ENCODE data around the gene RIPOR3. TPM values are rescaled to one million over a fixed set of nuclear protein-coding genes. Genes with fewer than 3 reads are reported as not detected.

RIPOR3 gene
- total RNA-seq, 1 experiment from 2014 or later: 0.46 TPM

- H3T11ph ChIP-seq (ENCODE audit: low read length): no peak overlapping the region
- H3K23me2 ChIP-seq (ENCODE audit: insufficient read length, low read depth, low read length, poor library complexity, severe bottlenecking): peaks cover 4% of the 10 kb centered on the region
- H2AFZ ChIP-seq (ENCODE audit: low read length): no peak overlapping the region
- no peak overlapping the region for H3K18ac ChIP-seq (ENCODE audit: insufficient read length, low read depth, low read length)
- no peak overlapping the region for H2BK20ac ChIP-seq (ENCODE audit: low read depth, low read length, poor library complexity, severe bottlenecking)
- Mint-ChIP-seq H3K27me3 (ENCODE audit: low read depth) (no peaks in the 10 kb centered on the region; the same call in 1 of the 2 replicates), H3K4me1 (peaks cover 39 to 45% of the 10 kb centered on the region in 2 experiments), H3K9me3 (no peaks in the 10 kb centered on the region; a peak in 1 of 5 replicates), H3K36me3 (ENCODE audit: insufficient read depth in 1 of 3, low read depth in 3 of 3) (peaks cover 2 to 24% (median 15%) of the 10 kb centered on the region in 3 experiments; a peak in 6 of 7 replicates), H3K4me3 (peak overlapping the region; percentile 93 to 96), H3K27ac (peak overlapping the region; percentile 48 to 93 (median 92))
- H3K9ac ChIP-seq (ENCODE audit: extremely low read depth, insufficient read length, low read length): peak overlapping the region; percentile 74
- no peaks in the 10 kb centered on the region for H4K20me1 ChIP-seq (ENCODE audit: control insufficient read depth, insufficient read depth, insufficient read length)
- no peaks in the 10 kb centered on the region for H3K9me3 ChIP-seq (ENCODE audit: control insufficient read depth, low read depth, low read length)
- H4K91ac ChIP-seq (ENCODE audit: insufficient read length, low read depth, low read length): no peak overlapping the region
- H3K79me1 ChIP-seq (ENCODE audit: insufficient read depth, low read depth, low read length, poor library complexity, severe bottlenecking): no peaks in the 10 kb centered on the region
- H4K5ac ChIP-seq (ENCODE audit: insufficient read length, low read depth, low read length): no peak overlapping the region
- H3K27ac ChIP-seq (ENCODE audit: insufficient read length, low read depth, low read length): no peak overlapping the region
- no peak overlapping the region for H2BK5ac ChIP-seq (ENCODE audit: insufficient read length, low read length)
- H2AK5ac ChIP-seq (ENCODE audit: insufficient read length, low read length): no peak overlapping the region
- no peak overlapping the region for H2BK15ac ChIP-seq (ENCODE audit: low read depth, low read length)
- H4K8ac ChIP-seq (replicated peaks; ENCODE audit: insufficient read length, low read depth, low read length): no peak overlapping the region
- no peak overlapping the region for H3K56ac ChIP-seq (ENCODE audit: insufficient read length, low read depth, low read length)
- H3K27me3 ChIP-seq (ENCODE audit: insufficient read depth, low read length): no peaks in the 10 kb centered on the region
- H3K23ac ChIP-seq (ENCODE audit: insufficient read length, low read depth, low read length): no peak overlapping the region
- H3K4me1 ChIP-seq (ENCODE audit: insufficient read depth, low read length): peaks cover 5% of the 10 kb centered on the region
- H3K79me2 ChIP-seq (ENCODE audit: insufficient read depth, low read length): peaks cover 14% of the 10 kb centered on the region; the same call in 1 of the 2 replicates
- DNase-seq: peak; percentile 38
- no peak overlapping the region for H3K4ac ChIP-seq (ENCODE audit: low read depth, low read length)
- H3K4me2 ChIP-seq (ENCODE audit: insufficient read depth, insufficient read length, low read length): peak overlapping the region; percentile 88
- H2BK120ac ChIP-seq (ENCODE audit: low read depth, low read length, poor library complexity, severe bottlenecking): no peak overlapping the region
- no CpG with 5 or more reads among the region's 29 CpGs for WGBS (ENCODE audit: extremely low coverage, insufficient read length, low lambda C conversion rate)
- peak overlapping the region; percentile 79 for H3K14ac ChIP-seq (ENCODE audit: insufficient read depth, low read length)
- H2BK12ac ChIP-seq (ENCODE audit: insufficient read length, low read depth, low read length): no peak overlapping the region
- TF ChIP-seq, protein P1, sequence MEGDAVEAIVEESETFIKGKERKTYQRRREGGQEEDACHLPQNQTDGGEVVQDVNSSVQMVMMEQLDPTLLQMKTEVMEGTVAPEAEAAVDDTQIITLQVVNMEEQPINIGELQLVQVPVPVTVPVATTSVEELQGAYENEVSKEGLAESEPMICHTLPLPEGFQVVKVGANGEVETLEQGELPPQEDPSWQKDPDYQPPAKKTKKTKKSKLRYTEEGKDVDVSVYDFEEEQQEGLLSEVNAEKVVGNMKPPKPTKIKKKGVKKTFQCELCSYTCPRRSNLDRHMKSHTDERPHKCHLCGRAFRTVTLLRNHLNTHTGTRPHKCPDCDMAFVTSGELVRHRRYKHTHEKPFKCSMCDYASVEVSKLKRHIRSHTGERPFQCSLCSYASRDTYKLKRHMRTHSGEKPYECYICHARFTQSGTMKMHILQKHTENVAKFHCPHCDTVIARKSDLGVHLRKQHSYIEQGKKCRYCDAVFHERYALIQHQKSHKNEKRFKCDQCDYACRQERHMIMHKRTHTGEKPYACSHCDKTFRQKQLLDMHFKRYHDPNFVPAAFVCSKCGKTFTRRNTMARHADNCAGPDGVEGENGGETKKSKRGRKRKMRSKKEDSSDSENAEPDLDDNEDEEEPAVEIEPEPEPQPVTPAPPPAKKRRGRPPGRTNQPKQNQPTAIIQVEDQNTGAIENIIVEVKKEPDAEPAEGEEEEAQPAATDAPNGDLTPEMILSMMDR (conservative IDR thresholded peaks at IDR 0.05): no peak
These were observed 40.8 kb upstream of the RIPOR3 start for GRCh38 chr20:50731930-50732690.
